Body of pancreas (tissue), 4 donors: Measurements from ENCODE around the gene PNLDC1. TPM values are rescaled to one million over a fixed set of nuclear protein-coding genes. Genes with fewer than 3 reads are reported as not detected.
A peak's percentile ranks its signal among the peaks of the same experiment; 100 is the strongest.

ENCODE experiments used
- ATAC-seq: fragments of 150-250 bp; one replicate; pipeline ENCODE4 v1.9.1; 2016
- DNase-seq, 4 donors: peaks; one replicate each; pipeline ENCODE4 v3.0.0-alpha.2; 2019
- H3K27ac ChIP-seq, 4 donors: fragments of 200-600 bp; sonication (generic); 1 replicate in 3 of 4; 2 replicates in 1 of 4; pipeline versions ENCODE4 v1.5.1 to v1.6.1; 2016 to 2019; ENCODE audit warnings: mild to moderate bottlenecking in 1 of 4, mixed read lengths in 1 of 4, moderate library complexity in 1 of 4
- H3K27me3 ChIP-seq, 2 donors: fragments of 200-600 bp; sonication (generic); one replicate each; pipeline ENCODE4 v1.6.0; 2016; ENCODE audit warnings: mild to moderate bottlenecking in 1 of 2
- H3K36me3 ChIP-seq, 2 donors: fragments of 200-600 bp; sonication (generic); replicated peaks in 1 of 2; 2 replicates each; pipeline ENCODE4 v1.5.1; 2016; ENCODE audit warnings: low read depth in 2 of 2; ENCODE audit not compliant: insufficient read depth in 1 of 2
- H3K4me1 ChIP-seq: fragments of 200-600 bp; sonication (generic); one replicate; pipeline ENCODE4 v1.6.0; 2016
- H3K4me3 ChIP-seq, 2 donors: fragments of 200-600 bp; sonication (generic); 1 replicate in 1 of 2; 2 replicates in 1 of 2; pipeline ENCODE4 v1.5.1; 2016 to 2019
- H3K9me3 ChIP-seq, 3 donors: fragments of 200-600 bp; sonication (generic); 1 replicate in 2 of 3; 2 replicates in 1 of 3; pipeline ENCODE4 v1.5.1; 2016
- CTCF ChIP-seq, 7 experiments: fragments of 450-650 bp in 4 of 7; fragments of 200-600 bp in 3 of 7; sonication (generic) in 3 of 7; IDR thresholded peaks; one replicate each; pipeline ENCODE4 v1.5.1; 2016 to 2019; ENCODE audit warnings: antibody characterized with exemption in 7 of 7
- POLR2A ChIP-seq, 3 donors: fragments of 450-650 bp; IDR thresholded peaks; one replicate each; pipeline ENCODE4 v1.6.1; 2016; ENCODE audit warnings: antibody characterized with exemption in 3 of 3, mild to moderate bottlenecking in 2 of 3
- WGBS, 2 donors: methylation state at CpG; one replicate each; pipeline ENCODE4 v1.1.5; 2017; 5-methylcytosine and 5-hydroxymethylcytosine counted together
- intact Hi-C: fragments of 100-400 bp; cut with DNase I; formaldehyde crosslinking; loops from one replicate; pipeline ENCODE4 v1.15.1; 2023
- total RNA-seq, 2 donors: library from RNA; depleted of rRNA; stranded (reverse); fragments of >200 nt; gene quantifications; one replicate each; pipeline ENCODE4 v1.1.0, GENCODE V29; 2016

PNLDC1 gene
- total RNA-seq, 2 donors from 2014 or later = 0.52 TPM; not detected in 1

- TF ChIP-seq CTCF (IDR thresholded peaks at IDR 0.05) = no peak
- TF ChIP-seq POLR2A (IDR thresholded peaks at IDR 0.05) = no peak
- Histone ChIP-seq H3K4me1 (peaks cover 12% of the 10 kb centered on the region), H3K9me3 (no peaks in the 10 kb centered on the region), H3K27me3 (no peaks in the 10 kb centered on the region), H3K27ac (no peak overlapping the region), H3K36me3 (no peaks in the 10 kb centered on the region), H3K4me3 (no peak overlapping the region)
- ATAC-seq = no peak
- 87 to 100% methylated on average over 2 of the region's 2 CpGs for WGBS, 2 donors
- intact Hi-C loops = no loop called here
- no peak for DNase-seq
These were observed 33.5 kb downstream of the PNLDC1 start for GRCh38 chr6:159833556-159833955.

- H3K9me3 ChIP-seq = no peaks in the 10 kb centered on the region
- intact Hi-C loops = no loop called here
- ATAC-seq = no peak
- no peak overlapping the region for H3K4me3 ChIP-seq
- H3K27ac ChIP-seq = no peak overlapping the region
- no peaks in the 10 kb centered on the region for H3K36me3 ChIP-seq
- H3K4me1 ChIP-seq = peaks cover 12% of the 10 kb centered on the region
- 87 to 89% methylated on average over 4 to 5 of the region's 5 CpGs for WGBS, 2 donors
- DNase-seq = no peak
- TF ChIP-seq CTCF (IDR thresholded peaks at IDR 0.05) (no peak), POLR2A (IDR thresholded peaks at IDR 0.05) (no peak)
- H3K27me3 ChIP-seq = no peaks in the 10 kb centered on the region
These were observed 34.0 kb downstream of the PNLDC1 start for GRCh38 chr6:159833997-159834603.

- Histone ChIP-seq H3K27ac (no peak overlapping the region), H3K36me3 (no peaks in the 10 kb centered on the region), H3K4me3 (no peak overlapping the region), H3K27me3 (no peaks in the 10 kb centered on the region), H3K4me1 (no peaks in the 10 kb centered on the region), H3K9me3 (no peaks in the 10 kb centered on the region)
- WGBS, 2 donors = 75 to 79% methylated on average over 25 to 29 of the region's 29 CpGs
- no peak for TF ChIP-seq POLR2A (IDR thresholded peaks at IDR 0.05)
- TF ChIP-seq CTCF (IDR thresholded peaks at IDR 0.05) = no peak
- DNase-seq (no peak), ATAC-seq (peak; percentile 38)
- intact Hi-C loops = no loop called here
These were observed 36.8 kb downstream of the PNLDC1 start for GRCh38 chr6:159836718-159837490.

- no peak for ATAC-seq
- Histone ChIP-seq H3K36me3 (no peaks in the 10 kb centered on the region), H3K4me1 (no peaks in the 10 kb centered on the region), H3K9me3 (no peaks in the 10 kb centered on the region), H3K4me3 (no peak overlapping the region), H3K27me3 (no peaks in the 10 kb centered on the region), H3K27ac (no peak overlapping the region)
- intact Hi-C loops = no loop called here
- TF ChIP-seq CTCF (IDR thresholded peaks at IDR 0.05) = no peak
- TF ChIP-seq POLR2A (IDR thresholded peaks at IDR 0.05) = no peak
- DNase-seq = no peak
- 72 to 81% methylated on average over 8 of the region's 8 CpGs for WGBS, 2 donors
These were observed 37.4 kb downstream of the PNLDC1 start for GRCh38 chr6:159837511-159837910.
